SJCRH30 (cell line): ENCODE results near the gene RBMY1D. TPM values are rescaled to one million over a fixed set of nuclear protein-coding genes. Genes with fewer than 3 reads are reported as not detected.
"Not testable (repeated sequence)": the region's sequence is repeated elsewhere in the genome, so short reads cannot be mapped to it uniquely, and the experiment has no call there.

Experiments
- DNase-seq, 2 experiments: peaks; one replicate each; pipeline ENCODE4 v3.0.0-alpha.2; 2015 to 2020
- H3K27ac ChIP-seq: fragments of 250-450 bp; sonication (Bioruptor Pico); 2 replicates; pipeline ENCODE4 v1.5.1; 2020; ENCODE audit warnings: mild to moderate bottlenecking, moderate library complexity
- H3K27me3 ChIP-seq: fragments of 250-450 bp; sonication (Bioruptor Pico); 2 replicates; pipeline ENCODE4 v1.5.1; 2020; ENCODE audit warnings: mild to moderate bottlenecking, moderate library complexity
- H3K36me3 ChIP-seq: fragments of 250-450 bp; sonication (Bioruptor Pico); 2 replicates; pipeline ENCODE4 v1.5.1; 2020; ENCODE audit warnings: mild to moderate bottlenecking, moderate library complexity
- H3K4me1 ChIP-seq: fragments of 250-450 bp; sonication (Bioruptor Pico); 2 replicates; pipeline ENCODE4 v1.5.1; 2020; ENCODE audit warnings: mild to moderate bottlenecking, moderate library complexity
- H3K4me3 ChIP-seq: fragments of 250-450 bp; sonication (Bioruptor Pico); 2 replicates; pipeline ENCODE4 v1.5.1; 2020; ENCODE audit warnings: mild to moderate bottlenecking, moderate library complexity
- H3K9me3 ChIP-seq: fragments of 250-450 bp; sonication (Bioruptor Pico); replicated peaks from 2 replicates; pipeline ENCODE4 v1.5.1; 2020; ENCODE audit warnings: mild to moderate bottlenecking, moderate library complexity
- total RNA-seq: library from RNA; depleted of rRNA; stranded (reverse); fragments of >200 nt; shearing (Covaris generic); gene quantifications from 2 replicates; pipeline ENCODE4 v1.2.3, GENCODE V29; 2014; rRNA removed

The RBMY1D gene
- not detected in 2 replicates for total RNA-seq

- not testable (repeated sequence) for H3K27ac ChIP-seq, H3K27me3 ChIP-seq, H3K36me3 ChIP-seq, H3K4me1 ChIP-seq, DNase-seq, H3K9me3 ChIP-seq, H3K4me3 ChIP-seq
Observed at GRCh38 chrY:21894426-21894825, at the start of gene RBMY1D. Gene RBMY1D, minus strand, starts transcription at chrY:21894526. Its CDS starts 2,013 bp downstream, at chrY:21892513.

GRCh38 chrY:21917932-21918331, 23.6 kb upstream of the RBMY1D start, which contains the start of gene RBMY1E:
Gene RBMY1E, minus strand, starts transcription at chrY:21918032. Its CDS starts 1,978 bp downstream, at chrY:21916054.
- H3K4me1 ChIP-seq, DNase-seq, H3K27me3 ChIP-seq, H3K27ac ChIP-seq, H3K36me3 ChIP-seq, H3K4me3 ChIP-seq, H3K9me3 ChIP-seq: not testable (repeated sequence)

- H3K4me3 ChIP-seq, H3K4me1 ChIP-seq, H3K27me3 ChIP-seq, H3K27ac ChIP-seq, H3K36me3 ChIP-seq, DNase-seq, H3K9me3 ChIP-seq: not testable (repeated sequence)
Observed at GRCh38 chrY:21869407-21870076, 24.8 kb downstream of the RBMY1D start.

GRCh38 chrY:21845481-21845880, 48.8 kb downstream of the RBMY1D start:
- DNase-seq = no peak
- Histone ChIP-seq H3K9me3 (no peaks in the 10 kb centered on the region), H3K4me3 (no peak overlapping the region), H3K4me1 (no peaks in the 10 kb centered on the region), H3K36me3 (no peaks in the 10 kb centered on the region), H3K27me3 (no peaks in the 10 kb centered on the region), H3K27ac (no peak overlapping the region)

- no peak for DNase-seq
- H3K4me1 ChIP-seq = no peaks in the 10 kb centered on the region
Observed at GRCh38 chrY:21842090-21842489, 52.2 kb downstream of the RBMY1D start.

GRCh38 chrY:21839489-21839888, 54.8 kb downstream of the RBMY1D start:
- no peaks in the 10 kb centered on the region for H3K36me3 ChIP-seq
- H3K27me3 ChIP-seq = no peaks in the 10 kb centered on the region
- H3K4me3 ChIP-seq = no peak overlapping the region
- no peak for DNase-seq
- H3K4me1 ChIP-seq = no peaks in the 10 kb centered on the region
- no peak overlapping the region for H3K27ac ChIP-seq
- H3K9me3 ChIP-seq = no peaks in the 10 kb centered on the region

More at GRCh38 chrY:21842090-21842489, 52.2 kb downstream of the RBMY1D start:
- Histone ChIP-seq H3K27me3 (no peaks in the 10 kb centered on the region), H3K27ac (no peak overlapping the region), H3K4me3 (no peak overlapping the region), H3K36me3 (no peaks in the 10 kb centered on the region), H3K9me3 (no peaks in the 10 kb centered on the region)

- Histone ChIP-seq H3K36me3 (no peaks in the 10 kb centered on the region), H3K4me3 (no peak overlapping the region), H3K27ac (no peak overlapping the region), H3K9me3 (no peaks in the 10 kb centered on the region), H3K27me3 (no peaks in the 10 kb centered on the region), H3K4me1 (no peaks in the 10 kb centered on the region)
- DNase-seq = no peak
Observed at GRCh38 chrY:21836343-21836742, 58.0 kb downstream of the RBMY1D start.

- Histone ChIP-seq H3K27ac (no peak overlapping the region), H3K27me3 (no peaks in the 10 kb centered on the region), H3K4me1 (no peaks in the 10 kb centered on the region), H3K36me3 (no peaks in the 10 kb centered on the region), H3K9me3 (no peaks in the 10 kb centered on the region), H3K4me3 (no peak overlapping the region)
- DNase-seq = no peak
Observed at GRCh38 chrY:21835052-21835451, 59.3 kb downstream of the RBMY1D start.

Other genes with a start within 250 kb of the RBMY1D start
- not detected in 2 replicates for gene RBMY1E, start 23.5 kb upstream of the RBMY1D start, total RNA-seq